Measurements from ENCODE around the gene KLHDC4.
"Not testable (repeated sequence)": the region's sequence is repeated elsewhere in the genome, so short reads cannot be mapped to it uniquely, and the experiment has no call there.

The KLHDC4 gene

DNA sequence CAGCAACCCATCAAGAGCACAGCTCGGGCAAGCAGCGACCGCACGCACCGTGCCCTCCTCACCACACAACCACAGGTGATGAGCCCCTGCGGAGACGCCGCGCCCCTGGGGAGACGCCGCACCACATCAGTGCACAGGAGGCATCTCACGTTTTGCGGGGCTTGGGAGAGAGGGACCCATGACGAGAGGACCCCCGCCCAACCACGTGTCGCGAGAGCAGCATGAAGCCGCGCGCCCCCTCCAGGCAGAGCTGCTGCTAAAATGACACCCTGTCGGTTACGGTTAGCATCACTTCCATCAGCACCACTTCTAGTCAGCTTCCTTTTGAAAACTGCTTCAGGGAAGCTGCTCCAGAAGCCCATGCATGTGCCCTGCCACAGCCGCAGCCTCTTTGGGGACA, 45.3 kb downstream of the KLHDC4 start:
- H3K9me3 ChIP-seq (ENCODE audit: control insufficient read depth, insufficient read depth, low read length): no peaks in the 10 kb centered on the region
- no peaks in the 10 kb centered on the region for H3K27me3 ChIP-seq (ENCODE audit: control insufficient read depth, insufficient read depth, low read length)
- H3K4me1 ChIP-seq (ENCODE audit: control insufficient read depth, insufficient read depth, low read length): no peaks in the 10 kb centered on the region
- H3K36me3 ChIP-seq (ENCODE audit: control insufficient read depth, insufficient read depth, low read length): peaks cover 11% of the 10 kb centered on the region
- no peak overlapping the region for H3K4me3 ChIP-seq (ENCODE audit: low read length)
- no peak overlapping the region for H3K27ac ChIP-seq (ENCODE audit: low read length)
- WGBS (ENCODE audit: insufficient coverage, insufficient read length): no CpG with 5 or more reads among the region's 24 CpGs
- no peak for DNase-seq (ENCODE audit: low read depth, low spot score)

DNA sequence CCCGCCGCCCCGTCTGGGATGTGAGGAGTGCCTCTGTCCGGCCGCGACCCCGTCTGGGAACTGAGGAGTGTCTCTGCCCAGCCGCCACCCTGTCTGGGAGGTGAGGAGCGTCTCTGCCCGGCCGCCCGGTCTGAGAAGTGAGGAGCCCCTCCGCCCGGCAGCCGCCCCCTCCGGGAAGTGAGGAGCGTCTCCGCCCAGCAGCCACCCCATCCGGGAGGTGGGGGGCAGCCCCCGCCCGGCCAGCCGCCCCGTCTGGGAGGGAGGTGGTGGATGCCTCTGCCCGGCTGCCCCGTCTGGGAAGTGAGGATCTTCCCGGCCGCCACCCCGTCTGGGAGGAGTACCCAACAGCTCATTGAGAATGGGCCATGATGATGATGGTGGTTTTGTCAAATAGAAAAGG, 47.0 kb downstream of the KLHDC4 start:
- not testable (repeated sequence) for H3K4me3 ChIP-seq (ENCODE audit: low read length); H3K4me1 ChIP-seq (ENCODE audit: control insufficient read depth, insufficient read depth, low read length); H3K27me3 ChIP-seq (ENCODE audit: control insufficient read depth, insufficient read depth, low read length); H3K27ac ChIP-seq (ENCODE audit: low read length); DNase-seq (ENCODE audit: low read depth, low spot score); H3K9me3 ChIP-seq (ENCODE audit: control insufficient read depth, insufficient read depth, low read length)
- H3K36me3 ChIP-seq (ENCODE audit: control insufficient read depth, insufficient read depth, low read length): peaks cover 13% of the 10 kb centered on the region
- WGBS (ENCODE audit: insufficient coverage, insufficient read length): no CpG with 5 or more reads among the region's 28 CpGs

DNA sequence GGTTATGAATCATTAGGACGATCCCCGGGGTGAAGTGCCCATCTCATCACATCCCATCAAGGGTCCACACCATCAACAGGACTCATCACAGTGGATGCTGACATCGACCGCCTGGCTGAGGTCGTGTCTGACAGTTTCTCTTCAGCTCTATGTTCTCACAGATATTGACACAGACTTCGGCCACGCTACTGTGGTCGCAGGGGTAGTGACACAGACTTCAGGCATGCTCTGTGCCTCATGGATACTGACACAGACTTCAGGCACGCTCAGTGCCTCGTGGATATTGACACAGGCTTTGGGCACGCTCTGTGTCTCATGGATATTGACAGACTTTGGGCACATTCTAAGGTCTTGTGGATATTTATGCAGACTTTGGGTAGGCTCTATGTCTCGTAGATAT, 50.1 kb downstream of the KLHDC4 start:
- WGBS (ENCODE audit: insufficient coverage, insufficient read length): no CpG with 5 or more reads among the region's 12 CpGs
- Histone ChIP-seq H3K36me3 (ENCODE audit: control insufficient read depth, insufficient read depth, low read length) (peaks cover 12% of the 10 kb centered on the region), H3K9me3 (ENCODE audit: control insufficient read depth, insufficient read depth, low read length) (no peaks in the 10 kb centered on the region), H3K4me1 (ENCODE audit: control insufficient read depth, insufficient read depth, low read length) (no peaks in the 10 kb centered on the region), H3K4me3 (ENCODE audit: low read length) (no peak overlapping the region), H3K27me3 (ENCODE audit: control insufficient read depth, insufficient read depth, low read length) (no peaks in the 10 kb centered on the region), H3K27ac (ENCODE audit: low read length) (no peak overlapping the region)
- no peak for DNase-seq (ENCODE audit: low read depth, low spot score)

DNA sequence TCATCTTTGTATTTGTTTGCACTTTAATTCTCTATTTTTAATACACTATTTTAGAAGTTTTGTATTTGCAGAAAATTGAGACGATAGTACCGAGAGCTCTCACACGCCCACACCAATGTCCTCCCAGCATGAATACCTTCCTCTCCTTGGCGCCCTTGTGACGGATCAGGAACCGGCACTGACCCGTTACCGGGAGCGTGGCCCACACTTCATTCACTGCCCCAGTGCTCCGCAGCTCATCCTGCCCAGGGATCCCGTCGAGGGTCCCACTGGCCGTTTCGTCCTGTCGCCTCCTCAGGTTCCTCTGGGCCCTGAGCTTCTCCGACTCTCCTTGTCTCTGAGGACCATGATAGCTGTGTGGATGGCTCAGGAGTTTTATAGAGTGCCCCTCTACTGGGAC, 50.6 kb downstream of the KLHDC4 start:
- no peak for DNase-seq (ENCODE audit: low read depth, low spot score)
- H3K4me3 ChIP-seq (ENCODE audit: low read length): no peak overlapping the region
- no peaks in the 10 kb centered on the region for H3K4me1 ChIP-seq (ENCODE audit: control insufficient read depth, insufficient read depth, low read length)
- H3K27ac ChIP-seq (ENCODE audit: low read length): no peak overlapping the region
- H3K9me3 ChIP-seq (ENCODE audit: control insufficient read depth, insufficient read depth, low read length): no peaks in the 10 kb centered on the region
- no CpG with 5 or more reads among the region's 16 CpGs for WGBS (ENCODE audit: insufficient coverage, insufficient read length)
- H3K36me3 ChIP-seq (ENCODE audit: control insufficient read depth, insufficient read depth, low read length): peaks cover 13% of the 10 kb centered on the region
- no peaks in the 10 kb centered on the region for H3K27me3 ChIP-seq (ENCODE audit: control insufficient read depth, insufficient read depth, low read length)

DNA sequence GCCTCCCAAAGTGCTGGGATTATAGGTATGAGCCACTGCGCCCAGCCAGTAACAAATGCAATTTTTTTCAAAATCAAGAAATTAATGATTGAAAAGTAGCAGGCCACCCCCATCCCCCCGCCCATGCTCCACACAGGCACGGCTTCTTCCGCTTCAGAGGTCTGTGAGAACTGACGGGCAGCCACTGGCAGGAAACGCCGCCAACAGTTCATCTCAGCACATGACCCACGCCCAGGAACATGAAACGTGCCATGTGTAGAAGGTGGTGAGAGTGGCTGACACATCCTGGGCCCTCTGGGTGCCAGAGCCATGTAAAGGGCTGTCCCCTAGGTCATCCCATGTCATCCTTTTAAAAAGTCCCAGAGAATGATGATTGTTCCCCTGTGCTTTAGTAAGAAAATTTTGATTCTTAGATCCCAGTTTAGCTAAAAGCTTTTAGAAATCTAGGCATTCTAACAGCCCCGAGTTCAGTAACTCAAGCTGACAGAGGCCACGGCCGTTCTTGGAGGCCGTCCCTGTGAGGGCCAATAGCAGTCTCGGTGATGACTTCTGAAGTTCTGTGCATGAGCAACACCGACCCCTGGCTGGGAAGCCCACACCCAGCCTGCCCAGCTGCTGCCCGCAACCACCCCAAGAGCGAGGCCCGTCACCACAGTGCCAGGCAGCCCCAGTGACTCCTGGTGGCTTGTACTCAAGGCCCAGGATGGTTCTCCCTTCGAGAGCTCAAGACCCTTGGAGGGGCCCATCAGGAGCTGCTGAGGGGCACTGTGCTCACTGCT, 52.1 kb downstream of the KLHDC4 start:
- no peaks in the 10 kb centered on the region for H3K27me3 ChIP-seq (ENCODE audit: control insufficient read depth, insufficient read depth, low read length)
- H3K9me3 ChIP-seq (ENCODE audit: control insufficient read depth, insufficient read depth, low read length): no peaks in the 10 kb centered on the region
- WGBS (ENCODE audit: insufficient coverage, insufficient read length): no CpG with 5 or more reads among the region's 19 CpGs
- H3K4me1 ChIP-seq (ENCODE audit: control insufficient read depth, insufficient read depth, low read length): no peaks in the 10 kb centered on the region
- H3K4me3 ChIP-seq (ENCODE audit: low read length): no peak overlapping the region
- H3K27ac ChIP-seq (ENCODE audit: low read length): no peak overlapping the region
- no peak for DNase-seq (ENCODE audit: low read depth, low spot score)
- peaks cover 19% of the 10 kb centered on the region for H3K36me3 ChIP-seq (ENCODE audit: control insufficient read depth, insufficient read depth, low read length)

DNA sequence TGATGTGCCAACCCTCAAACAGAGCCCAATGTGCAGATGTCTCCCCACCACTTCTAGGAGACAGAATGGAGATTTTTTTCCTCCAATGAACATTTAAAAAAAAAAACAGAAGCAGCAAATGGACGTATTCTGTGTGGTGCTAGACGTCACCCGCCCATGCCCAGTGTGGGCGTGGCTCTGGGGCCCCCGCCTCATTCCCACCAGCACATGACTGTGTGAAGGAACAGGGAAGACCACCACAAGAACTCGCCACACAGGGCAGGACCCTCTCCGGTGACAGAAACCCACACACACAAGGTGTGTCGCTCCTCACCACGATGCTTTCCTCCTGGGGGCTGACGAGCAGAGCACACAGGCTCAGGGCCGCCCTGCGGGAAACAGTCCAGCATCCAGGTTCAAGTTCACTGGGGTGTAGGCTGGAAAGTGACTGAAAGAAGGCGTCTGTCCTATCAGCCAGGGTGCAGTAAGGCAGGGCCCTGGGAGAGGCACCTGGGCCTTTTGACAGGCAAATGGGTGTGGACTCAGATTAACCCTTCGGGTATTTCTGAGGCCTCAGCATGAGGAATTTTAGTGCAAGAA, 53.5 kb downstream of the KLHDC4 start:
- Histone ChIP-seq H3K9me3 (ENCODE audit: control insufficient read depth, insufficient read depth, low read length) (no peaks in the 10 kb centered on the region), H3K27ac (ENCODE audit: low read length) (no peak overlapping the region), H3K27me3 (ENCODE audit: control insufficient read depth, insufficient read depth, low read length) (no peaks in the 10 kb centered on the region), H3K4me1 (ENCODE audit: control insufficient read depth, insufficient read depth, low read length) (no peaks in the 10 kb centered on the region), H3K4me3 (ENCODE audit: low read length) (no peak overlapping the region), H3K36me3 (ENCODE audit: control insufficient read depth, insufficient read depth, low read length) (peaks cover 22% of the 10 kb centered on the region)
- no CpG with 5 or more reads among the region's 14 CpGs for WGBS (ENCODE audit: insufficient coverage, insufficient read length)
- no peak for DNase-seq (ENCODE audit: low read depth, low spot score)

DNA sequence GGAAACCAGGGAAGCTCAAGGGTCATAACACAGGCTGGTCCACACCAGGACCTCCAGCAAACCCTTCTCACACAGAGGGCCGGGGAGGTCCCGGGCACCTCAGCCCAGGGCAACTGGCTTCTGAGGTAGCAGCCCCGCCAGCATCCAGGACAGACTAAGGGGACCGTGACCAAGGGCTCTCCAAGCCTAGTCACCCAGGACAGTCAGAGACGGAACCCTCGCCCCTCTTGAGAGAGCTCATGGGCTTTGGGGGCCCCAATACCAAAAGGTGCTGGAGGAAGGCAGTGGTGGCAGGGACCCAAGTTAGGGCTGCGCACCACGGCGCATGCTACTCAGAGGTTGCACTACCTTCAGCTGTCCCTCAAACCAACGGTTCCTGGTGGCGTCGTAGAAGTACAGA, 54.9 kb downstream of the KLHDC4 start:
- Histone ChIP-seq H3K27me3 (ENCODE audit: control insufficient read depth, insufficient read depth, low read length) (no peaks in the 10 kb centered on the region), H3K27ac (ENCODE audit: low read length) (no peak overlapping the region), H3K4me1 (ENCODE audit: control insufficient read depth, insufficient read depth, low read length) (no peaks in the 10 kb centered on the region), H3K4me3 (ENCODE audit: low read length) (no peak overlapping the region), H3K36me3 (ENCODE audit: control insufficient read depth, insufficient read depth, low read length) (peaks cover 25% of the 10 kb centered on the region), H3K9me3 (ENCODE audit: control insufficient read depth, insufficient read depth, low read length) (no peaks in the 10 kb centered on the region)
- no peak for DNase-seq (ENCODE audit: low read depth, low spot score)
- no CpG with 5 or more reads among the region's 12 CpGs for WGBS (ENCODE audit: insufficient coverage, insufficient read length)

DNA sequence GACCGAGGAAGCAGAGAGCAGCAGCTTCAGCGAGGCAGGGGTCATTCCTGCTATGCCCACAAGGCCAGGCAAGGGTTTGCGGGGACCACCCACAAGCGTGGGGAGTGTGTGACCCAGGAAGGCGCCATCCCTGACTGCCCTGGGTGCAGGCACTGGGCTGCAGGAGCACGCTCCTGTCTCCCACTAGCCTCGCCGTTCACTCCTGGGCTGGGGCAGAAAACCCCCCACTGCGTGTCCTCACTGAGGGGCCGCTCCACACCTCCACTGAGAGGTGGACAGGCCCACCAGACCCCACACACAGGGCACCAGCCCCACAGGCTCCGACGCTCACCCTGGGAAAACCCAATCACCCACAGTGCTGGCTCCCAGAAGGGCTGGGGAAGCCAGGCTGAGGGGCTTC, 56.1 kb downstream of the KLHDC4 start:
- Histone ChIP-seq H3K4me1 (ENCODE audit: control insufficient read depth, insufficient read depth, low read length) (0 out of 2 replicates have a peak, but pooled peaks cover 1% of the 10 kb centered on the region), H3K9me3 (ENCODE audit: control insufficient read depth, insufficient read depth, low read length) (no peaks in the 10 kb centered on the region), H3K4me3 (ENCODE audit: low read length) (no peak overlapping the region), H3K27me3 (ENCODE audit: control insufficient read depth, insufficient read depth, low read length) (no peaks in the 10 kb centered on the region), H3K36me3 (ENCODE audit: control insufficient read depth, insufficient read depth, low read length) (peaks cover 28% of the 10 kb centered on the region), H3K27ac (ENCODE audit: low read length) (no peak overlapping the region)
- WGBS (ENCODE audit: insufficient coverage, insufficient read length): no CpG with 5 or more reads among the region's 12 CpGs
- no peak for DNase-seq (ENCODE audit: low read depth, low spot score)

DNA sequence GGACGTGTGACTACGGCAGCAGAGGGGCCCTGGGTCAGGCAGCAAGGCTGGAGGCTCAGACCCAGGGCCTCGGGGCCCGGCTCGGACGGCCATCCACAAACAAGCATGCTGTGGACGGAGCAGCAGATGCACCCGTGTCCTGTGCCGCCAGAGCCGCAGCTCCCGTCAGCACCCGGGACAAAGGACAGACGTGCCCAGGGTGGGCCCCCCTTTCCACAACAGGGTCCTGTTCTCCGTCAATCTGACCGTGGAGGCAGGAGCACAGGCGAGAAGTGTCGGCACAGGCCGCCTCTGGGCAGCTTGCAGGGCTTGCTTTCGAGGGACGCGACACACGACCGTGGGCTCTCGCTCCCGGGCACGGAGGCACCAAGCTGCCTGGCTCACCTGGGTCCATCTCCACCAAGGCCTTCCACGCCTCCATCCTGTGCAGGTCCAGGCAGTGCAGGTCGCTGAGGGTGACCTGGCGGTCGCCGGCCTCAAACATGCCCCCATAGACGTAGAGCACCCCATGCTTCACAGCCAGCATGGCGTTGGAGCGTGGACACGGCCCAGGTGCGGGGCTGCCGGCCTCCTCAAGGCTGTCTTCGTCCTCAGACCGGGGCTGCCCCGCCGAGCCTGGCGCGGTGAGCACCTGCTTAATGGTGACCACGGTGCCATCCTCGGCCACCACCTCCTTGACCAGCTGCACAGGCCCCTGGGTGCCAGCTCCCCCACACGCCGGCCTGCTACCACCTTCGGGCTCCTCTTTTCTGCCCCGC, 56.7 kb downstream of the KLHDC4 start:
- H3K27me3 ChIP-seq (ENCODE audit: control insufficient read depth, insufficient read depth, low read length): no peaks in the 10 kb centered on the region
- peaks cover 26% of the 10 kb centered on the region for H3K36me3 ChIP-seq (ENCODE audit: control insufficient read depth, insufficient read depth, low read length)
- no peak for DNase-seq (ENCODE audit: low read depth, low spot score)
- no peak overlapping the region for H3K27ac ChIP-seq (ENCODE audit: low read length)
- no CpG with 5 or more reads among the region's 49 CpGs for WGBS (ENCODE audit: insufficient coverage, insufficient read length)
- no peak overlapping the region for H3K4me3 ChIP-seq (ENCODE audit: low read length)
- H3K4me1 ChIP-seq (ENCODE audit: control insufficient read depth, insufficient read depth, low read length): 0 out of 2 replicates have a peak, but pooled peaks cover 1% of the 10 kb centered on the region
- no peaks in the 10 kb centered on the region for H3K9me3 ChIP-seq (ENCODE audit: control insufficient read depth, insufficient read depth, low read length)

DNA sequence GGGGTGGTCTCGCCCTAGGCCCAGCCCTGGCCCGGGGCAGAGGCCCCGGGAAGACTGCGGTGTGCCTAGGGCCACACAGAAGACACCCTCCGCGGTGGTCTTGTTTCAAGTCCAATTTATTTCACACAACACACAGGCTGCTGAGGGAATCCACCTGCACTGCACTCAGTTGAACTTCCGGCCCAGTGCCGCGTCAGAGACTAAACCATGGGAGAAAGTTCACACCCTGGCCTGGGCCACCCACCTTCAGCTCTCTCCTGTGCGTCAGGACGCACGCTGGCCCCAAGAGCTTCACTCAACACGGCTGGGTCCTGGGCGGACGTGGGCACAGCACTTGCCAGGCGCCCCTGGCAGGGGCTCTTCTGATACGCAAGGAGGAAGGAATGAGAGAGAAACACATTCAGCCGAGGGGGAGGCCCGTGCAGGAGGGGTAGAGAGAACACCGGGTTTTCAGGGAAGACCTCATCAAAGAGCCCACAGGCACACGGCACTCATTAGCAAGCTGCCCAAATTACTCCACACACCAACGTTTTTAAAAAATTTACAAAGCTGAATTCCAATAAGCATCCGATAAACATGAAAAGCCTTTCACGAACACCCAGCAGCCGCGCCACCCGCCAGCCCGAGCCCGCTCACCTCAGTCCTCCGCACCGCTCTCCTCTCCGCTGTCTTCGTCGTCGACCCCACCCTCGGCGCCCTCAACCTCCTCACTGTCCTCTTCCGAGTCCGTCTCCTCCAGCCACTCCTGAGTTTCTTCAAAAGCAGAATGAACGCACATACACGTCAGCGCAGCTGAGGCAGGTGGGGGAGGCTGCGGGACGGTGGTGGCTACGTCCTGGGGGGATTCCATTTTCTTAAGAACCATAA, 57.8 kb downstream of the KLHDC4 start:
- Histone ChIP-seq H3K4me3 (ENCODE audit: low read length) (no peak overlapping the region), H3K36me3 (ENCODE audit: control insufficient read depth, insufficient read depth, low read length) (peaks cover 26% of the 10 kb centered on the region), H3K27ac (ENCODE audit: low read length) (no peak overlapping the region), H3K4me1 (ENCODE audit: control insufficient read depth, insufficient read depth, low read length) (0 out of 2 replicates have a peak, but pooled peaks cover 1% of the 10 kb centered on the region), H3K27me3 (ENCODE audit: control insufficient read depth, insufficient read depth, low read length) (no peaks in the 10 kb centered on the region), H3K9me3 (ENCODE audit: control insufficient read depth, insufficient read depth, low read length) (no peaks in the 10 kb centered on the region)
- DNase-seq (ENCODE audit: low read depth, low spot score): no peak
- no CpG with 5 or more reads among the region's 45 CpGs for WGBS (ENCODE audit: insufficient coverage, insufficient read length)

Data from iPS DF 6.9 (cell line).